ENCODE measurements around the gene PLBD1.

The PLBD1 gene

GRCh38 chr12:14510574-14510973, 57.1 kb downstream of the PLBD1 start:
- no peak for DNase-seq

GRCh38 chr12:14505626-14506596, 61.8 kb downstream of the PLBD1 start:
- no peak for DNase-seq

DNA sequence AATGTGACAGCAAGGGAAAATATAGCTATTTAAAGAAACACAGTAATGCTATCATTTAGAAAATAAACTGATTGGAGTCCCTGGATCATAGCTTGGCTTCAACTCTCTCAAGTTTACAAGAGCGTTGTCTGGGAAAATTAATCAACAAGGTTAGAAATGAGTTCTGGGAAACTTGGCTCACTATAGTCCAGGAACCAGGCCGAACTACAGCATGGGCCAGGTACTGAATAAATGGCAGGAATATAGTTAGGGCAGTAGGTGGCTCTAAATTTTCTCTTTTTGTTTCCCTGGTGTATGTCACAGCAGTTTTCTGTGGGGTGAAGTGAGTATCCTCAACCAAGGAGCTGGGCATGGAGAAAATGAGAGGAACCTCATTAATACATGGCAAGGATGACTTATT, 72.4 kb downstream of the PLBD1 start:
- no peak for DNase-seq

GRCh38 chr12:14482886-14483285, 84.8 kb downstream of the PLBD1 start:
- no peak for DNase-seq

- DNase-seq = no peak
Measured at GRCh38 chr12:14482361-14482760, 85.3 kb downstream of the PLBD1 start.

DNA sequence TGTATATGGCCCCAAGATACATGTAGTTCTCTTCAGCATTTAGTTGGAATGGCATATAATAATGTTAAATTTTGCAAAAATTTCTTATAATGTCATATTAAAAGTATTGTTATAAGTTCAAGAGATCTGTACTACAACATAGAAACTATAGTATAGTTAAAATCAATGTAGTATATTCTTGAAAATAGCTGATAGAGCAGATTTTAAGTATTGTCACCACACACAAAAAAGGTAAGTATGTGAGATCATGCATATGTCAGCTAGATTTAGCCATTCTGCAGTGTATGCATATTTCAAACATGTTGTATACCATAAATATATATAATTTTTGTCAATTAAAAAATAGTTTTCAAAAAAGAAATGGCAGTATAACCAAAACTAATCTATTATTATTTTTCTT, 86.5 kb downstream of the PLBD1 start:
- DNase-seq = no peak

GRCh38 chr12:14479004-14479403, 88.7 kb downstream of the PLBD1 start:
- no peak for DNase-seq

DNA sequence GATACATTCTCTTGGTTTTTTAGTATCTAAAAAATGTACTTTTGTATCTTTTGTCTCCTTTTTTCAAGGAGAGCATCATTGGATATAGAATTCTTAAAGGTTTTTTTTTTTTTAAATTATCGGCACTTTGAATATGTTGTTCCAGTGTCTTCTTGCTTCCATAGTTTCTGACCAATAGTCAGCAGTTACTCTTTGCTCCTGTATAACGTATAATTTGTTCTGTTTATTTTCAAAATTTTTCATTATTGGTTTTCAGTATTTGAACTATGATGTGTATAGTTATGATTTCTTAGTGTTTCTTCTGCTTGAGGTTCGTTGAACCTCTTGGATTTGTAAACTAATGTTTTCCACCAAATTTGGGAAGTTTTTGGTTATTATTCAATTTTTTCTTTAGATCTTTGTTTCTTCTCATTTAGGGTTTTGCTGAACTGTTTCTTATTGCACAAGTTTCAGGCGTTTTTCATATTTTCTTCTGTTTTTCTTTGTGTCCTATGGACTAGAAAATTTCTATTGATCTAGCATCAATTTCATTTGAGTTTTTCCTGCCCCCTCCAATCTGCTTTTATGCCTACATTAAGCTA, 93.9 kb downstream of the PLBD1 start:
- DNase-seq = no peak

DNA sequence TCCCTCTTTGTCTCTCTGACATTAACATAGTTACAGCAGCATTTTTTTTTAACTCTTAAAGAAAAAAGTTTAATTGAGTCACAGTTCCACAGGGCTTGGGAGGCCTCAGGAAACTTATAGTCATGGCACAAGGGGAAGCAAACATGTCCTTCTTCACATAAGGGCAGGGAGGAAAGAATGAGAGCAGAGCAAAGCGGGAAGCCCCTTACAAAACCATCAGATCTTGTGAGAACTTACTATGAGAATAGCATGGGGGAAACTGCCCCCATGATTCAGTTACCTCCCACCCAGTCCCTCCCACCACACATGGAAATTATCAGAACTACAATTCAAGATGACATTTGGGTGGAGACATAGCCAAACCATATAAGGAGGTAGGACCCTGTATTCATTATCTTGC, 96.2 kb downstream of the PLBD1 start:
- no peak for DNase-seq

- no peak for DNase-seq
Measured at GRCh38 chr12:14460212-14460841, 107.4 kb downstream of the PLBD1 start.

DNA sequence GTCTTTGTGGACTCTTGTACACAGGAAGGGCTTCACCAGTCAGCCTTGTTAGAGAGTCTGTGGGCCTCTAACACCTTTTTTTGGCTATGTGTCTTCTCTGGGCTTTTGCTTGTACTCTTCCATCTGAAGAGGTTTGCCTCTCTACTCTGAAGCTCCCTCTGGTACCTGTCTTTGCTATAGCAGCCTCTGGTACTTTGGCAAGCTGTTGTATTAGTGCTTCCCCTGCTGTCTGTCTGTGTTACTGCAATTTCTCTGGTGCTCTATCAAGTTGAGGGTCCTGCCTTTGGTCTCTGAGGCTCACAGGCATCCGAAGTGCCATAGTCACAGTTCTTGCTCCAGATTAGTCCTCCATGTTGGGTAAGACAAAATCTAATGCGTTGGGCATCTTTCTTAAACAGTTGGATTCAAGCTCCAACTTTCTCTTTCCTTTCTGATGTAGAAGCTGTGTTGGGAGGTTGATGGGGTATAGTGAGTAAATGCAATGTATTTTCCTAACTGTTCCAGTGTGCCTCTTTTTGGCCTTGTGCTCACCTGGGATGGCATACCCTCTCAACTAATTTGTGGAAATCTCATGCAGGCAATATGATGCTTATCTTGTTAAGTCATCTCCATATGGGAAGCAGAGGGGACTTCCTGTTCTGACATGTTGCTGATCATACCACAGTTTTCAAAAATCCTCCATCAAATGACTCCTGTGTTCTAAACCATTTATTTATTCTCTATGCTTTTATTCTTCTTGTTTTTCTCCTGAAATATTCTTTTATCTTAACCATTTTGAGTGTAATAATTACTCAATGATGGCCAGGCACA, 113.4 kb downstream of the PLBD1 start:
- no peak for DNase-seq
